HG02798 (cell line): ENCODE measurements around the gene CRYL1.

Experiments
- ATAC-seq: cut with Tn5 transposase; IDR thresholded peaks from one replicate; pipeline ENCODE4 v1.9.1; 2021; ENCODE audit warnings: mild to moderate bottlenecking; ENCODE audit not compliant: unreplicated experiment, poor library complexity

Gene CRYL1

DNA sequence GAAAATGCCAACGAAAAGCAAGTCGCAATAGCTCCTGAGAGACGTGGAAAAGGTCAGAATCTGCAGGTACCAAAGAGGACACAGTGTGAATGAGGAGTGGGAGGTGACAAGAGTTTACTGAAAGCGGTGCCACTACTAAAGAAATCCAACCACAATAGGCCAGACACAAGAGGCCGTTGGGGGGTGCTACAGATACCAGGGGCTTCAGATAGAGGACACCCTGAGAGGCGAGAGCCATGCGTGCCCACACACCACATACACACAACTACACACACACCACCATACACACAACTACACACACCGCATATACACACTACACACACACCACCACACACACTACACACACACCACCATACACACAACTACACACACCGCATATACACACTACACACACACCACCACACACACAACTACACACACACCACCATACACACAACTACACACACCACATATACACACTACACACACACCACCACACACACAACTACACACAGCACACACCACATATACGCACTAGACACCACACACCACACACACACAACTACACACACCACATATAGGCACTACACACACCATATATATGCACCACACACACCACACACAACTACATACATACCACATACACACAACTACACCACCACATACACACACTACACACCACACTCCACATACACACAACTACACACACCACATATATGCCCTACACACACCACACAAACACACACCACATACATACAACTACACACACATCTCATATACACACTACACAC is 28.5 kb downstream of the CRYL1 start:
- ATAC-seq = no peak

DNA sequence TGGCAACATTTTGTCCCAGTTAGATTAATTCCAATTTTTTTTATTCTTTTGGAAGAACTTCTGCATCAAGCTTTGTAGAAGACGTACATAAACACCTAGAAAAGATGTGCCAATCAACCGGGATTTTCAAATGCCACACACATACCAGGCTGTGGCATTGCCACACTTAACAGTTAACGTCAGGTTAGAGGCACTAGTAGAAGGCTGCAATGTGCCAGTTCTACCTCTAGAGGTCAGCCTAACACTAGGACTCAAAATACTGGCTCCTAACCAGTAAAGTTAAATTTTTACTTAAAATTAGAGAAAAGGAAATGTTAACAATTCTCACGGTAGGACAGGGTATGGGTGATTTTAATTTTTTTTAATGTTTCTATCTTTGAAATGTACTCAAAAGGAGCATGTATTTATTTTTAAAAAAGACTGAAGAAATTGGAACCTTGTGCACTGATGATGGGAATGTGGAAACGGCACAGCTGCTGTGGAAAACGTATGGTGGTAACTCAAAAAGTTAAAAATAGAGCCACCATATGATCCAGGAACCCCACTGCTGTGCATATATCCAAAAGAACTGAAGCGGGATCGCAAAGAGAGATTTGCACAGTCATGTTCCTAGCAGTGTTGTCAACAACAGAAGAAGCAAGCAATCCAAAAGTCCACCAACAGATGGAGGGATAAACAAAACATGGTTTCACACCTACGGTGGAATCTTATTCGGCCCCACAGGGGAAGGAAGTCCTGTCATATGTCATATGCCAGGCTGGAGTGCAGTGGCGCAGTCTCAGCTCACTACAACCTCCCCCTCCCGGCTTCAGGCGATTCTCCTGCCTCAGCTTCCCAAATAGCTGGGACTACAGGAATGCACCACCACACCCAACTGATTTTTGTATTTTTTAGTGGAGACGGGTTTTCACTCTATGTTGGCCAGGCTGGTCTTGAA is 30.3 kb downstream of the CRYL1 start:
- peak; percentile 57 for ATAC-seq

GRCh38 chr13:20494656-20495055 is 31.0 kb downstream of the CRYL1 start:
- no peak for ATAC-seq

GRCh38 chr13:20492641-20493040 is 33.0 kb downstream of the CRYL1 start:
- no peak for ATAC-seq

DNA sequence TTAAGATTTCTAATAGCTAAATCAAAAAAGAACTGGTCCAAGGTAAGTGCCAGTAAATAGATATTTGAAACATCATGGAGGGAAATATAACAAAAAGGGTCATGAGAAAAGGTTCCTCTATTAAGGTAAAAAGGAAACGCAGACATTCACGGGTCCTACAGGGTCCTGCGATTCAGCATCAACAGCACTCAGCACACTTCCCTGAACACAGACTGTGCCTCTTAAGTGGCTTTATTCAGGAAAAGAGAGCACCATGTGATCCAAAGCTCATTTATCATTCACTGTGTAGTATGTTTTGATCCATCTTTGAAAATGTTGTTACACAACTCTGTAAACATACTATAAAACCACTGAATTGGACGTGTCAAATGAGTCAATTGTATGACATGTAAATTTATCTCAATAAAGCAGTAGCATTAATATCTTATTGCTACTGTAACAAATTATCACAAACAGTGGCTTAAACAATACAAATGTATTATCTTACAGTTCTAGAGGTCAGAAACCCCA is 33.7 kb downstream of the CRYL1 start:
- ATAC-seq = no peak

- ATAC-seq = no peak
These were observed 36.4 kb downstream of the CRYL1 start for GRCh38 chr13:20489185-20489820.

DNA sequence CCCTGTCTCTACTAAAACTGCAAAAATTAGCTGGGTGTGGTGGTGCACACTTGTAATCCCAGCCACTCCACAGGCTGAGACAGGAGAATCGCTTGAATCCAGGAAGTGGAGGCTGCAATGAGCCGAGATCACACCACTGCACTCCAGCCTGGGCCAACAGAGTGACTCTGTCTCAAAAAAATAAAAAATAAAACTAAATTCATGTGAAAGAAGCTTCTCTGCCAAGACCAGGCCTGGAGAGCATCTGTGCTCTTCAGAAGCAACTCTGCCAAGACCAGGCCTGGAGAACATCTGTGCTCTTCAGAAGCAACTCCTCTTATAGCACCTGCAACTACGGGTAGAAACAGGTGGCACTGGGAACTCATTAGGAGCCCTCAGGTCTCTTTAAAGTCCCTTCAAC is 37.7 kb downstream of the CRYL1 start:
- ATAC-seq = no peak

DNA sequence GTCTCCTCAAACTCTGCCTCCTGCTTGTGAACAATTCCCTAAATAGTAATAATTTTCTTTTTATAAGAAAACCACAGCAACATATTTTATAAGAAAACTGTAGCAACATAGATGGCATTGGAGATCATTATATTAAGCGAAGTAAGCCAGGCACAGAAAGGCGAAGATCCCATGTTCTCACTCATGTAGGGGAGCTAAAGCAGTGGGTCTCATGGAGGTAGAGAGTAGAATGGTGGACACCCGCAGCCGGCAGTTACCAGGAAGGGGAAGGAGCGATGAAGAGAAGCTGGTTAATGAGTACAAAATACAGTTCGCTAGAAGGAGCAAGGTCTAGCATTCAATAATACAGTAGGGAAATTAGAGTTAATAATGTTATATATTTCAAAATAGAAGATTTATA is 42.9 kb downstream of the CRYL1 start:
- no peak for ATAC-seq

- no peak for ATAC-seq
These were observed 43.3 kb downstream of the CRYL1 start for GRCh38 chr13:20482275-20482761.

- no peak for ATAC-seq
These were observed 48.3 kb downstream of the CRYL1 start for GRCh38 chr13:20477394-20477793.

DNA sequence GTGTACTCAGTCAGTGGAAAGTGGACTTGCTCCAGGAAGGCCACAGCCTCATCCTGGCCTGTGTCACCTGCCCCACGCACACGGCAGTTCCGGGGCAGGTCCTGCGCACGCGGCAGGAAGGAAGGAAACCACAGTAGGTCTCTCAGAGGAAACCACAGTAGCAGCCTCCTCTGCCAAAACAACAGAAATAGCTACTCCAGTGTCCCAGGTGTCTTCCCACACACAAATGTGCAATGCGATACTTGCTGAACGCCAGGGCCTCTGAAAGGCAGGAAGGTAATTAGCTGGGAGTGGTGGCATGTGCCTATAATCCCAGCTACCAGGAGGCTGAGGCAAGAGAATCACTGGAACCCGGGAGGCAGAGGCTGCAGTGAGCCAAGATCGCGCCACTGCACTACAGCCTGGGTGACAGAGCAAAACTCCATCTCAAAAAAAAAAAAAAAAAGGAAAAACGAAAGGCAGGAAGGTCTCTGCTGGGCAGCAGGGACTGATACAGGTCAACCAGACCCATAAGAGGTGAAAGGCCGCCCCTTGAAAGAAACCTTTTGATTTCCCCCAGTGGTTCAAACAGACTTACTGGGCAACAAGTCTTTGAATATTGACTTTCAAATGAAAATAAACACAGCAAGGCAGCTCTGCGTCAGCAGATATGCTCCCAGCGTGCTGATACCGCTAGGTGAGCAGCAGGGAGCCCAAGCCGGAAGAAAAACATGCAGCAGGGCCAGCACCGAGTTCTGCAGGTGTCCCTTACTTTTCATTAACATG is 49.5 kb downstream of the CRYL1 start:
- ATAC-seq = peak; percentile 96

GRCh38 chr13:20474515-20474914 is 51.1 kb downstream of the CRYL1 start:
- no peak for ATAC-seq

- ATAC-seq = no peak
These were observed 51.8 kb downstream of the CRYL1 start for GRCh38 chr13:20473888-20474287.

GRCh38 chr13:20473139-20473538 is 52.5 kb downstream of the CRYL1 start:
- ATAC-seq = no peak

DNA sequence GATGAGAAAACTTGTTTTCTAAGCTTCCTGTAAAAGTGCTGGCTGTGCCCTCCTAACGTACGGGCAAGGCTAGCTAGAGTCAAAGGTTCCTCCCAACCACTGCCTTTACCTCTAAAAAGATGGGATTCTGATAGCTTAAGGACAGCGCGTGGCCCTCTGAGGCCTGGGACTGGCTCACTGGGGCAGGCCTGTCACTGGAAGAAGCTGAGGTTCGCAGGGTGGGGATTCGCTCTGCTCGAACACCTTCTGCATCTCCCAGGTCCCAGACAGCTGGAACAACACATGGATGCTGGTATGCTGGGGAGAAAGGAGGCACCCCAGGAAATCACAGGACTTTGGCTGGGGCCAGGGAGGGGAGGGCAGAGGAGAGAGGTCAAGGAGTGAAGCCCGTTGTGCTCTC is 53.1 kb downstream of the CRYL1 start:
- no peak for ATAC-seq

- ATAC-seq = no peak
These were observed 55.5 kb downstream of the CRYL1 start for GRCh38 chr13:20470136-20470535.

GRCh38 chr13:20466371-20466770 is 59.3 kb downstream of the CRYL1 start:
- no peak for ATAC-seq

DNA sequence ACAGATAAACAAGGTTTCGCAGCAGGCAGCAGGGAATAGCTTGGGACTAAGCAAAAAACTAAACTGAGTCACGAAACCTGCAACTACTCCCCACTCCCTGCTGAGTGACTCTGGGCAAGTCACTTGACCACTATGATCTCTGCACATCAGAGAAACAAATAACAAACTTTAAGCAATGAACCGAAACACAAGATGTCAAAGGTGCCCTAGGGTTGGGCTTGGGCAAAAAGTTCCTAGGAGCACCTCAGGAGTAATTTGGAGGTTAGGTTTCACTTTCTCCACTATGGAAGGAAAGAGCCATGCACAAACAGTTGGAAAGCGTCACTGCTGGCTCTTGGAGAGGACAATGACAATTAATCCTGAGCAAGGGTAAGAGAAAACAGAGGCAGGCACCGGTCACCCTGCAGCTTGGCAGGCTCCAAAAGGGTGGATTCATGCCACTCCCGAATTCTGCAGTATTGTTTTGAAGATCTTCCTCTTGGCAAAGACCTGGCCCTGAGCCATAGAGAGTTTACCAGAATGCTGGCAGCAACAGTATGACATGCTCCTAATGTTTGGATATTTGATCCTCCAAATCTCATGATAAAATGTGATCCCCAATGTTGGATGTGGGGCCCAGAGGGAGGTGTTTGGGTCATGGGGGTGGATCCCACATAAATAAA is 60.3 kb downstream of the CRYL1 start:
- ATAC-seq = no peak

- no peak for ATAC-seq
These were observed 62.7 kb downstream of the CRYL1 start for GRCh38 chr13:20462921-20463320.
